Endothelial cell of umbilical vein (primary cell): ENCODE results near the gene VWCE.

Experiments used
- EZH2 ChIP-seq: IDR thresholded peaks from 2 replicates; pipeline ENCODE4 v1.6.1; 2012; ENCODE audit warnings: borderline replicate concordance, low read depth, mild to moderate bottlenecking, moderate library complexity, low read length, inconsistent platforms; ENCODE audit not compliant: severe bottlenecking
- FOS ChIP-seq: IDR thresholded peaks from 2 replicates; pipeline ENCODE4 v1.6.1; 2011; ENCODE audit warnings: mild to moderate bottlenecking, low read length, moderate library complexity, borderline replicate concordance; ENCODE audit not compliant: insufficient read depth
- POLR2A ChIP-seq: IDR thresholded peaks from 2 replicates; pipeline ENCODE4 v1.6.1; 2012; ENCODE audit warnings: low read depth, mild to moderate bottlenecking, control low read depth, low read length

DNA sequence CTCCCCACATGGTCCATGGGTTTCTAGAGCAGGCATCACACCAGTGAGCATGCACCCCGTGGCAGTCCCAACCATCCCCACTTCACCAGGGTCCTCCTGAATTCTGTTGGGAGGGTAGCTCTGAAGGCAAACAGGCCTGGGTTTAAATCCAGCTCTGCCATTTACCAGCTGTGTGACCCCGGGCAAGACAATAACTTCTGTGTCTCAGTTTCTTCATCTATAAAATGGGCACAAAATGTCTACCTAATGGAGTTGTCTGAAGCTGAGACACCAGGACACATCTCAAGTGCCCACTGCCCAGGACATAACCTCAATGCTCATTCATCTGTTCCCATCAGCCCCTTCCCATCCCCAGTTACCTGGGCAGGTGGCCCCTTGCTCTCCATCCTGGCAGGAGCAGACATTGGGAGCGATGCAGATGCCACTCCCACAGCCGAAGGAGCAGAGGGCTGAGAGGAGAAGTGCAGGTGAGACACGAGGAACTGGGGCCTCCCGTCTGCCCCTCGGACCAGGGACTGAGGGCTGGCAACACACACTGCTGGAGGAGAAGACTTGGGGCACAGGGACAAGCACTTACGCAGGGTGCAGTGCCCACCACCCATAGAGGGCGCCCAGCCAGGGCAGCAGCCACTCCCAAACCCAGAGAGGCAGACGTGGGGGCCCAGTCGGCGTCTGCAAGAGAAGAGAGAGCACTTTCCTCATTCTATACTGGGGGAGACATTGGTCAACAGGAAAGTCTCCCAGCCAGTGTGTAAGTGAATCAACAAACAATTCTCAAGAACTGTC lies 4.0 kb downstream of the VWCE start:
- TF ChIP-seq POLR2A, result no peak
- TF ChIP-seq FOS, result no peak
- no peak for TF ChIP-seq EZH2
